Epithelial cell of esophagus (primary cell): ENCODE data around the gene COX6B1.
A peak's percentile ranks its signal among the peaks of the same experiment; 100 is the strongest.

Experiments
- DNase-seq: peaks from one replicate; pipeline ENCODE4 v3.0.0; 2010; ENCODE audit warnings: low read depth
- H3K4me3 ChIP-seq: 2 replicates; pipeline ENCODE4 v1.5.1; 2011; ENCODE audit warnings: mild to moderate bottlenecking, low read length, control low read depth
- CTCF ChIP-seq: IDR thresholded peaks from 2 replicates; pipeline ENCODE4 v1.5.1; 2011; ENCODE audit warnings: low read depth, mild to moderate bottlenecking, low read length, control low read depth, inconsistent platforms; ENCODE audit not compliant: insufficient read depth; ENCODE audit errors: missing control alignments

The COX6B1 gene

GRCh38 chr19:35655600-35655999 lies 7.5 kb downstream of the COX6B1 start:
- no peak for TF ChIP-seq CTCF
- H3K4me3 ChIP-seq: no peak overlapping the region
- no peak for DNase-seq

- TF ChIP-seq CTCF: no peak
- no peak overlapping the region for H3K4me3 ChIP-seq
These were observed 8.6 kb downstream of the COX6B1 start for GRCh38 chr19:35656700-35657099.

GRCh38 chr19:35657904-35658700 lies 10.0 kb downstream of the COX6B1 start:
- H3K4me3 ChIP-seq: no peak overlapping the region
- peak; percentile 14 for DNase-seq
- TF ChIP-seq CTCF: peak; percentile 18

More at GRCh38 chr19:35656700-35657099, 8.6 kb downstream of the COX6B1 start:
- no peak for DNase-seq

GRCh38 chr19:35661995-35662340 lies 13.8 kb downstream of the COX6B1 start:
- no peak for DNase-seq
- no peak overlapping the region for H3K4me3 ChIP-seq
- TF ChIP-seq CTCF: no peak

- DNase-seq: no peak
- TF ChIP-seq CTCF: no peak
These were observed 15.9 kb downstream of the COX6B1 start for GRCh38 chr19:35663981-35664380.

GRCh38 chr19:35665157-35665556 lies 17.0 kb downstream of the COX6B1 start:
- no peak for TF ChIP-seq CTCF
- H3K4me3 ChIP-seq: no peak overlapping the region
- DNase-seq: no peak

More at GRCh38 chr19:35663981-35664380, 15.9 kb downstream of the COX6B1 start:
- no peak overlapping the region for H3K4me3 ChIP-seq

- H3K4me3 ChIP-seq: no peak overlapping the region
- TF ChIP-seq CTCF: no peak
- no peak for DNase-seq
These were observed 17.5 kb downstream of the COX6B1 start for GRCh38 chr19:35665604-35666003.
